Gastroesophageal sphincter (tissue), 4 donors: ENCODE measurements around the gene KCNAB1. TPM values are rescaled to one million over a fixed set of nuclear protein-coding genes. Genes with fewer than 3 reads are reported as not detected.

Experiments
- ATAC-seq: fragments of 150-250 bp; one replicate; pipeline ENCODE4 v1.9.1; 2016; ENCODE audit warnings: mild to moderate bottlenecking, moderate library complexity
- H3K27ac ChIP-seq, 4 donors: fragments of 200-600 bp; sonication (generic) in 3 of 4; 1 replicate in 3 of 4; 2 replicates in 1 of 4; pipeline ENCODE4 v1.5.1; 2016 to 2019
- H3K27me3 ChIP-seq: fragments of 200-600 bp; sonication (generic); one replicate; pipeline ENCODE4 v1.5.1; 2019
- H3K36me3 ChIP-seq, 2 donors: fragments of 200-600 bp; sonication (generic); one replicate each; pipeline ENCODE4 v1.5.1; 2019; ENCODE audit warnings: control low read depth in 1 of 2
- H3K4me1 ChIP-seq, 3 donors: fragments of 200-600 bp; sonication (generic); 1 replicate in 2 of 3; 2 replicates in 1 of 3; pipeline ENCODE4 v1.5.1; 2016 to 2019; ENCODE audit warnings: control low read depth in 2 of 3
- H3K4me3 ChIP-seq, 2 donors: fragments of 200-600 bp; sonication (generic); one replicate each; pipeline ENCODE4 v1.5.1; 2019; ENCODE audit warnings: mild to moderate bottlenecking in 1 of 2, moderate library complexity in 1 of 2
- H3K9me3 ChIP-seq, 3 donors: fragments of 200-600 bp; sonication (generic); one replicate each; pipeline ENCODE4 v1.5.1; 2017 to 2019; ENCODE audit warnings: control low read depth in 2 of 3
- EP300 ChIP-seq: sonication (generic); formaldehyde crosslinking; IDR thresholded peaks from one replicate; pipeline ENCODE4 v1.6.1; 2017; ENCODE audit warnings: antibody characterized with exemption, mild to moderate bottlenecking
- POLR2A ChIP-seq, 2 donors: fragments of 450-650 bp; IDR thresholded peaks; one replicate each; pipeline ENCODE4 v1.6.1; 2017; ENCODE audit warnings: antibody characterized with exemption in 2 of 2, mild to moderate bottlenecking in 2 of 2, moderate library complexity in 1 of 2
- POLR2AphosphoS5 ChIP-seq: sonication (generic); formaldehyde crosslinking; IDR thresholded peaks from one replicate; pipeline ENCODE4 v1.6.1; 2017; ENCODE audit warnings: antibody characterized with exemption
- WGBS, 2 donors: methylation state at CpG; one replicate each; pipeline ENCODE4 v1.1.5; 2018; ENCODE audit warnings: low coverage in 1 of 2; 5-methylcytosine and 5-hydroxymethylcytosine counted together
- total RNA-seq, 4 donors: library from RNA; depleted of rRNA; stranded (reverse); fragments of >200 nt; gene quantifications; one replicate each; pipeline ENCODE4 v1.1.0, GENCODE V29; 2016
- TF ChIP-seq, protein P1 (sequence below), 4 experiments: fragments of 200-600 bp in 2 of 4; fragments of 450-650 bp in 2 of 4; sonication (generic) in 1 of 4; IDR thresholded peaks; one replicate each; pipeline ENCODE4 v1.5.1; 2017 to 2019; ENCODE audit warnings: antibody characterized with exemption in 4 of 4, mild to moderate bottlenecking in 2 of 4, moderate library complexity in 2 of 4

KCNAB1 gene
- total RNA-seq, 4 donors from 2014 or later: 0.31 to 6.3 (median 1.9) TPM

DNA sequence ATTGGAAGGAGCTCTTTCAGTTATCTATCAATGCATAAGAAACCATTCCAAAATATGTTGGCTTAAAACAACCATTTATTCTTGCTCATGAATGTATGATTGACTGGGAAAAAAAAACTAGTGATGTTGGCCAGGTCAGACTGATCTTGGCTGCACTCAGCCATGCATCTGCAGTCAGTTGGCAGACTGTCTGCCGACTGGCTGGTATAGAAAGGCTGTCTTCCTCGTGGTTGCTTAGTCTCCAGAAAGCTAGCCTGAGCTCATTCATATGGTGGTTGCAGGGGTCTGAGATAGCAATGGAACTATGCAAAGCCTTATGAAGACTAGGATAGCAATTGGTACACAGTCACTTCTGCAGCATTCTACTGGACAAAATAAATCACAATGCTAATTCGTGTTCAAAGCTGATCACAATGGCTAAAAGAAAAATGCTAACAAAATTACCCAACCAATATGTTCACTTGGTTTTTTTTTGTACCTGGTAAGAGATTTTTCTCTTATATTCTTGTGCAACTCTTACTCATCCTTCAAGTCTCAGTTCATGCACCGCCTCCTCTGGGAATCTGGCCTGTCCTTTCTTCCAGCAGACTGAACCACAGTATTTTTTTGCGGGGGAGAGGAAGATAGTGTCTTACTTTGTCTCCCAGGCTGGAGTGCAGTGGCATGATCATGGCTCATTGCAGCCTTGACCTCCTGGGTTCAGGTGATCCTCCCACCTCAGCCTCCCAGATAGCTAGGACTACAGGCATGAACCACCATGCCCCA lies 126.8 kb downstream of the KCNAB1 start:
- no peak for TF ChIP-seq POLR2AphosphoS5
- TF ChIP-seq POLR2A (IDR thresholded peaks at IDR 0.05): no peak
- TF ChIP-seq, protein P1, sequence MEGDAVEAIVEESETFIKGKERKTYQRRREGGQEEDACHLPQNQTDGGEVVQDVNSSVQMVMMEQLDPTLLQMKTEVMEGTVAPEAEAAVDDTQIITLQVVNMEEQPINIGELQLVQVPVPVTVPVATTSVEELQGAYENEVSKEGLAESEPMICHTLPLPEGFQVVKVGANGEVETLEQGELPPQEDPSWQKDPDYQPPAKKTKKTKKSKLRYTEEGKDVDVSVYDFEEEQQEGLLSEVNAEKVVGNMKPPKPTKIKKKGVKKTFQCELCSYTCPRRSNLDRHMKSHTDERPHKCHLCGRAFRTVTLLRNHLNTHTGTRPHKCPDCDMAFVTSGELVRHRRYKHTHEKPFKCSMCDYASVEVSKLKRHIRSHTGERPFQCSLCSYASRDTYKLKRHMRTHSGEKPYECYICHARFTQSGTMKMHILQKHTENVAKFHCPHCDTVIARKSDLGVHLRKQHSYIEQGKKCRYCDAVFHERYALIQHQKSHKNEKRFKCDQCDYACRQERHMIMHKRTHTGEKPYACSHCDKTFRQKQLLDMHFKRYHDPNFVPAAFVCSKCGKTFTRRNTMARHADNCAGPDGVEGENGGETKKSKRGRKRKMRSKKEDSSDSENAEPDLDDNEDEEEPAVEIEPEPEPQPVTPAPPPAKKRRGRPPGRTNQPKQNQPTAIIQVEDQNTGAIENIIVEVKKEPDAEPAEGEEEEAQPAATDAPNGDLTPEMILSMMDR (IDR thresholded peaks at IDR 0.05): no peak
- no peak for TF ChIP-seq EP300
- Histone ChIP-seq H3K27me3 (no peaks in the 10 kb centered on the region), H3K4me1 (no peaks in the 10 kb centered on the region), H3K36me3 (no peaks in the 10 kb centered on the region), H3K9me3 (no peaks in the 10 kb centered on the region), H3K4me3 (no peak overlapping the region), H3K27ac (no peak overlapping the region)
- ATAC-seq: no peak
- 62% methylated on average over 3 to 5 of the region's 5 CpGs for WGBS, 2 donors

DNA sequence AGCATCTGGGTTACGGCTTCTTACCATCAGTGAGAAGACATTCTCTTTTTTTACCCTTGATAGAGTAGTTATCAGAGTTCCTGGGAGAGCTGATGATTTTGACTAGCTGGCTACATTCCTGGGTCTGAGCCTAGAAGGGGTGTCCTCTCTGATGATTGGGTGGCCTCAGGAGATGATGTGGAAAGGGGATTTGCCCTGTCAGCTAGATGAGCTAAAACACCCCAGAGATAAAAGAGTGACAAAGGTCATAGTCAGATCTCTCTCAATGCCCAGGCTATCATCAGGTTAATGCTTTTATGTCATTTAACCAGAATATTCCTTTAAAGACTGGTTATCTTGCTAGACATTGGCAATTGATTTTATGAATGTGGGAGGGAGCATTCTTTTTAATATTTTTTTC lies 130.2 kb downstream of the KCNAB1 start:
- Histone ChIP-seq H3K4me1 (no peaks in the 10 kb centered on the region), H3K27ac (no peak overlapping the region), H3K4me3 (no peak overlapping the region), H3K27me3 (no peaks in the 10 kb centered on the region), H3K36me3 (no peaks in the 10 kb centered on the region), H3K9me3 (no peaks in the 10 kb centered on the region)
- WGBS, 2 donors: 100% methylated on average over 1 of the region's 1 CpG
- ATAC-seq: no peak
- TF ChIP-seq, protein P1 (IDR thresholded peaks at IDR 0.05): no peak
- TF ChIP-seq POLR2A (IDR thresholded peaks at IDR 0.05) (no peak), POLR2AphosphoS5 (no peak), EP300 (no peak)

DNA sequence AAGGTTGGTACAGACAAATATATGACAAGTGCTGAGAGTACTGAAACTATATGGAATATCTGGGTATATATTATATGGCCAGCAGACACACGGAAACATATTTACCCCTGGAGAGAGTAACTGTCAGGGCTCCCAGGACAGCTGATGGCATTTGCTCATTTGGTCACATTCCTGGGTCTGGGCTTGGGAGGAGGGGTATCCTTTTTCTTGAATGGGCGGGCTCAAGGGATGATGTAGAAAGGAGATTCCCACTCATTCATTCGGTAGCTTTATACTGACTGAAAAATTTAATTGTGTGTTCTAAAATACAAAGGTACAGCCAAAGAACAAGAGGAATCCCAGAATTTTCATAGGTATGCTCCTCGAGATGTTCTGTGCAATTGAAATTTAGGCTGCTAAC lies 131.0 kb downstream of the KCNAB1 start:
- Histone ChIP-seq H3K4me1 (no peaks in the 10 kb centered on the region), H3K9me3 (no peaks in the 10 kb centered on the region), H3K36me3 (no peaks in the 10 kb centered on the region), H3K27ac (no peak overlapping the region), H3K4me3 (no peak overlapping the region), H3K27me3 (no peaks in the 10 kb centered on the region)
- TF ChIP-seq EP300 (no peak), POLR2A (IDR thresholded peaks at IDR 0.05) (no peak), POLR2AphosphoS5 (no peak)
- TF ChIP-seq, protein P1 (IDR thresholded peaks at IDR 0.05): no peak
- WGBS, 2 donors: 83 to 93% methylated on average over 4 of the region's 4 CpGs
- no peak for ATAC-seq

DNA sequence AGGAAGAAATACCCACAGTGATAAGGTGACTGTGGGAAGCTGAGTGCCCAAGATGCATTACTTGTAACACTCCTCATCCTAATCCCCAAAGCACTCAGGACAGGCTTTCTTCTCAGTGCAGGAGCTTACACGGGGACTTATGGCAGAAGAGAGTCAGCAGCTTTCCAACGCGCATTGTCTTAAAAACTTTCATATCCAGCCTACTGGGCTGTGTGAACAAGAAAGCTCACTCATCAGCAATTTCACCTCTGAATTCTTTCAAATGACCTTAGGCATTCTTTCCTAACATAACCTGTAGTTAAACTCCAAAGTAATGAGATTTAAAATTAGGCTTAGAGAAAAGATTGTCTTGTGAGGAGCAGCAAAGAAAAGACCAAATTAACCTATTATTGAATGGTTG lies 132.3 kb downstream of the KCNAB1 start:
- Histone ChIP-seq H3K4me3 (no peak overlapping the region), H3K36me3 (no peaks in the 10 kb centered on the region), H3K27me3 (no peaks in the 10 kb centered on the region), H3K27ac (no peak overlapping the region), H3K4me1 (no peaks in the 10 kb centered on the region), H3K9me3 (no peaks in the 10 kb centered on the region)
- ATAC-seq: no peak
- TF ChIP-seq POLR2AphosphoS5: no peak
- no peak for TF ChIP-seq POLR2A (IDR thresholded peaks at IDR 0.05)
- WGBS, 2 donors: 65 to 66% methylated on average over 3 of the region's 3 CpGs

DNA sequence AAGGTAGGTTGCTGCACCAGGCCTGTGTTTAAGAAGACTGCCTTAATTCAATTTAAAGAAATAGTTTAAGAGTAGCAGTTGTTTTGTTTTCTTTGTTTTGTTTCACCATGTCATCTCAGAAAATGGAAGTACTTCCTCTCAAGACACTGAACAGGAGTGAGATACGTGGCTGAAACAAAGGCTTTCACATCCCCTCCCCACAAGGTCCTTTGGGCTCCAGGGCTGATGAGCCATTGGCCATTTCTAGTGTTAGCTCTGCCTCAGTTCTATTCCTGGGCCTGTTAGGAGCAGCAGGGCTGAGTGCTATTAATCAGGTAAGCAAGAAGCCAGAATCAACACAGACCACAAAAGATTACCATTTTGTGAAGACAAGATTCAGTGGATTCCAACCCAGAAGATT lies 132.8 kb downstream of the KCNAB1 start:
- Histone ChIP-seq H3K4me1 (no peaks in the 10 kb centered on the region), H3K27ac (no peak overlapping the region), H3K27me3 (no peaks in the 10 kb centered on the region), H3K4me3 (no peak overlapping the region), H3K9me3 (no peaks in the 10 kb centered on the region), H3K36me3 (no peaks in the 10 kb centered on the region)
- WGBS, 2 donors: 78 to 83% methylated on average over 1 of the region's 1 CpG
- no peak for ATAC-seq
- TF ChIP-seq EP300 (no peak), POLR2A (IDR thresholded peaks at IDR 0.05) (no peak), POLR2AphosphoS5 (no peak)
- TF ChIP-seq, protein P1 (IDR thresholded peaks at IDR 0.05): no peak
